Pancreas (tissue), 10 donors: ENCODE measurements around the gene MMP2. TPM values are rescaled to one million over a fixed set of nuclear protein-coding genes. Genes with fewer than 3 reads are reported as not detected.

ENCODE experiments used
- ATAC-seq, 4 donors: fragments of 200-7000 bp; cut with Tn5 transposase; one replicate each; pipeline versions ENCODE4 v1.8.0 to v1.9.1; 2020; ENCODE audit warnings: mild to moderate bottlenecking in 4 of 4, moderate library complexity in 4 of 4
- DNase-seq, 6 donors: peaks; one replicate each; pipeline ENCODE4 v3.0.0-alpha.2; 2020
- FAIRE-seq: peaks from 2 replicates; lab custom pipeline; 2012; peaks lifted over from hg19 to GRCh38; lab: Jason Lieb, UNC
- H3K27ac ChIP-seq, 4 donors: fragments of 200-600 bp; sonication (generic); 1 replicate in 3 of 4; 2 replicates in 1 of 4; pipeline versions ENCODE4 v1.5.0 to v1.8.0; 2020
- H3K27me3 ChIP-seq, 4 donors: fragments of 200-600 bp; one replicate each; pipeline ENCODE4 v1.8.0; 2021
- H3K36me3 ChIP-seq, 3 donors: fragments of 200-600 bp; sonication (generic) in 1 of 3; one replicate each; pipeline versions ENCODE4 v1.5.0 to v1.8.0; 2020 to 2021
- H3K4me1 ChIP-seq, 3 donors: fragments of 200-600 bp; one replicate each; pipeline ENCODE4 v1.8.0; 2021
- H3K4me3 ChIP-seq, 4 donors: fragments of 200-600 bp; sonication (generic) in 2 of 4; one replicate each; pipeline versions ENCODE4 v1.5.0 to v1.8.0; 2020 to 2021
- H3K9me3 ChIP-seq, 4 donors: fragments of 200-600 bp; one replicate each; pipeline ENCODE4 v1.8.0; 2021
- WGBS, 2 donors: extraction: QIAGEN DNeasy Blood & Tissue Kit; methylation state at CpG; one replicate each; pipeline ENCODE4 v1.1.7; 2013; 5-methylcytosine and 5-hydroxymethylcytosine counted together
- intact Hi-C, 3 donors: fragments of 100-400 bp; cut with DNase I; formaldehyde crosslinking; loops; one replicate each; pipeline versions ENCODE4 v1.11.1 to v1.14.2; 2022
- polyA plus RNA-seq, 2 donors: library from polyadenylated mRNA; stranded (reverse); fragments of 200-250 nt; gene quantifications; one replicate each; pipeline ENCODE4 v1.2.3, GENCODE V29; 2013
- total RNA-seq, 6 donors: library from RNA; stranded (reverse); fragmentation: NEBNext Ultra II Directional in 4 of 6; extraction: Animal tissue kit (Norgen Biotek cat#: 25700) in 4 of 6; gene quantifications; one replicate each; pipeline versions ENCODE4 v1.2.1 to v1.2.4, GENCODE V29; 2021 to 2023
- TF ChIP-seq, protein P1 (sequence below), 4 donors: fragments of 200-600 bp; sonication (generic) in 3 of 4; IDR thresholded peaks; one replicate each; pipeline versions ENCODE4 v1.5.0 to v1.8.0; 2021; ENCODE audit warnings: antibody characterized with exemption in 4 of 4
- donor health status: healthy with polysubstance abuse.
- donor health status: DM: no; HTN: no; CAD: no; lungs with moderate emphysema.
- donor health status: DM: no; HTN: no; CAD: no.
- donor health status: control.
- donor health status: control.
- donor health status: Bipolar disorder and iron deficiency.
- donor health status: DM: yes; HTN: yes; CAD: no.
- donor health status: DM: no; HTN: no; CAD: no.
- donor health status: DM: no; HTN: no; CAD: no.
- donor health status: DM: yes; HTN: yes; CAD: no.

MMP2 gene
- total RNA-seq: 100 to 1,000 TPM in 1 of 6 donors, 10 to 100 TPM in 4, 1 to 10 TPM in 1; 8.3 to 108 (median 28.0) TPM
- polyA plus RNA-seq: 1 to 10 TPM; 6.5 to 8.4 TPM

DNA sequence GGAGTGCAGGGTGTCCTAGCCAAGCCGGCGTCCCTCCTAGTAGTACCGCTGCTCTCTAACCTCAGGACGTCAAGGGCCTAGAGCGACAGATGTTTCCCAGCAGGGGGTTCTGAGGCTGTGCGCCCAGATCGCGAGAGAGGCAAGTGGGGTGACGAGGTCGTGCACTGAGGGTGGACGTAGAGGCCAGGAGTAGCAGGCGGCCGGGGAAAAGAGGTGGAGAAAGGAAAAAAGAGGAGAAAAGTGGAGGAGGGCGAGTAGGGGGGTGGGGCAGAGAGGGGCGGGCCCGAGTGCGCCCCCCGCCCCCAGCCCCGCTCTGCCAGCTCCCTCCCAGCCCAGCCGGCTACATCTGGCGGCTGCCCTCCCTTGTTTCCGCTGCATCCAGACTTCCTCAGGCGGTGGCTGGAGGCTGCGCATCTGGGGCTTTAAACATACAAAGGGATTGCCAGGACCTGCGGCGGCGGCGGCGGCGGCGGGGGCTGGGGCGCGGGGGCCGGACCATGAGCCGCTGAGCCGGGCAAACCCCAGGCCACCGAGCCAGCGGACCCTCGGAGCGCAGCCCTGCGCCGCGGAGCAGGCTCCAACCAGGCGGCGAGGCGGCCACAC lies at the start of gene MMP2:
MMP2 (plus strand) TSS at position 372 of the 603 bp plus-strand sequence. CDS start 282 bp downstream, outside the sequence.
- H3K9me3 ChIP-seq: no peaks in the 10 kb centered on the region
- ATAC-seq (peak; percentile 35 to 61 (median 46)), DNase-seq (peak in 1 of 6 donors; percentile 16), FAIRE-seq (no peak)
- peak within 1 kb of the TSS in 1 of 4 donors; percentile 23 for H3K27ac ChIP-seq
- peaks cover 0 to 4% (median 0%) of the 10 kb centered on the region in 4 donors for H3K27me3 ChIP-seq
- TF ChIP-seq, protein P1, sequence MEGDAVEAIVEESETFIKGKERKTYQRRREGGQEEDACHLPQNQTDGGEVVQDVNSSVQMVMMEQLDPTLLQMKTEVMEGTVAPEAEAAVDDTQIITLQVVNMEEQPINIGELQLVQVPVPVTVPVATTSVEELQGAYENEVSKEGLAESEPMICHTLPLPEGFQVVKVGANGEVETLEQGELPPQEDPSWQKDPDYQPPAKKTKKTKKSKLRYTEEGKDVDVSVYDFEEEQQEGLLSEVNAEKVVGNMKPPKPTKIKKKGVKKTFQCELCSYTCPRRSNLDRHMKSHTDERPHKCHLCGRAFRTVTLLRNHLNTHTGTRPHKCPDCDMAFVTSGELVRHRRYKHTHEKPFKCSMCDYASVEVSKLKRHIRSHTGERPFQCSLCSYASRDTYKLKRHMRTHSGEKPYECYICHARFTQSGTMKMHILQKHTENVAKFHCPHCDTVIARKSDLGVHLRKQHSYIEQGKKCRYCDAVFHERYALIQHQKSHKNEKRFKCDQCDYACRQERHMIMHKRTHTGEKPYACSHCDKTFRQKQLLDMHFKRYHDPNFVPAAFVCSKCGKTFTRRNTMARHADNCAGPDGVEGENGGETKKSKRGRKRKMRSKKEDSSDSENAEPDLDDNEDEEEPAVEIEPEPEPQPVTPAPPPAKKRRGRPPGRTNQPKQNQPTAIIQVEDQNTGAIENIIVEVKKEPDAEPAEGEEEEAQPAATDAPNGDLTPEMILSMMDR (IDR thresholded peaks at IDR 0.05): no peak
- intact Hi-C loops: no loop called here
- H3K4me3 ChIP-seq: peak within 1 kb of the TSS in 2 of 4 donors; percentile 26 to 43
- no peaks in the 10 kb centered on the region for H3K4me1 ChIP-seq
- 3 to 4% methylated on average over 40 to 46 of the region's 46 CpGs for WGBS, 2 donors
- H3K36me3 ChIP-seq: no peaks in the 10 kb centered on the region

DNA sequence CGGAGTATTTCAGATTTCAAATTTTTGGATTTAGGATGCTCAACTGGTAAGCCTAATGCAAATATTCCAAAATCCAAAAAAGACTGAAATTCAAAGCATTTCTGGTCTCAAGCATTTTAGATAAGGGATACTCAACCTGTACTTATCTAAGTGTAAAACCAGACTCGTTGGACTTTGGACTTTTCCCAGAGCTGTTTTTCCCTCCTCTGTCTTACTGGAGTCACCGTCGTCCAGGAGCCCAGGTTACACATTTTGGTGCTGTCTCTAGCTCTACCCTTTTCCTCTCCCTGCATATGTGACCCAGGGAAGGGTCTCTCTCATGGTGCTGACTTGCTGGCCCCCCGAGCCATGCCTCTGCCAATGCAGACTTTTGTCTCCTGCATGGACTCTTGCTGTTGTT lies 46.0 kb upstream of the MMP2 start:
- Histone ChIP-seq H3K27ac (no peak overlapping the region), H3K4me1 (no peaks in the 10 kb centered on the region), H3K27me3 (peaks cover 0 to 3% (median 1%) of the 10 kb centered on the region in 4 donors), H3K4me3 (no peak overlapping the region), H3K9me3 (no peaks in the 10 kb centered on the region), H3K36me3 (no peaks in the 10 kb centered on the region)
- no peak for FAIRE-seq
- DNase-seq: peak in 1 of 6 donors; percentile 7
- intact Hi-C loops: no loop called here
- ATAC-seq: peak in 2 of 4 donors; percentile 63
- TF ChIP-seq, protein P1 (IDR thresholded peaks at IDR 0.05): no peak
- 27 to 41% methylated on average over 5 of the region's 5 CpGs for WGBS, 2 donors

DNA sequence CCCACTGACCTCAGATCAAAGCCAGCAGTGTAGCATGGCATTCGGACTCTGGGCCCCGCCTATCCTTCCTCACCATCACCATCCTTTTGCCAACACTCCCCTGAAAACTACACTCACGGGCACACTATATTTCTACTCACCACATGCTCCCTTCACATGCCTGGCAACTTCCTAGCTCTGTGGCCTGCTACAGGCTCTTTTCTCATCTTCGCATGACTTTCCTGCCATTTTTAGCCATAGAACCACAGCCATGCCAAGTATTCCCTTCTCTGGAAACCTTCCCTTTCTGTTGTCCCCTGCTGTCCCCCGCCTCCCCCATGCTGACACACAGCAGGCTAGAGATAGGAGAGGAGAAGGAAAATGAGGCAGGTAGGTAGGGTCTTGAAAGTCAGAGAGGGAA lies 45.5 kb upstream of the MMP2 start:
- H3K36me3 ChIP-seq: no peaks in the 10 kb centered on the region
- FAIRE-seq (no peak), ATAC-seq (no peak), DNase-seq (no peak)
- TF ChIP-seq, protein P1 (IDR thresholded peaks at IDR 0.05): no peak
- H3K27ac ChIP-seq: no peak overlapping the region
- no peaks in the 10 kb centered on the region for H3K9me3 ChIP-seq
- H3K4me3 ChIP-seq: no peak overlapping the region
- no peaks in the 10 kb centered on the region for H3K4me1 ChIP-seq
- intact Hi-C loops: no loop called here
- H3K27me3 ChIP-seq: peaks cover 0 to 3% (median 1%) of the 10 kb centered on the region in 4 donors
- WGBS, 2 donors: 85 to 88% methylated on average over 5 of the region's 5 CpGs

DNA sequence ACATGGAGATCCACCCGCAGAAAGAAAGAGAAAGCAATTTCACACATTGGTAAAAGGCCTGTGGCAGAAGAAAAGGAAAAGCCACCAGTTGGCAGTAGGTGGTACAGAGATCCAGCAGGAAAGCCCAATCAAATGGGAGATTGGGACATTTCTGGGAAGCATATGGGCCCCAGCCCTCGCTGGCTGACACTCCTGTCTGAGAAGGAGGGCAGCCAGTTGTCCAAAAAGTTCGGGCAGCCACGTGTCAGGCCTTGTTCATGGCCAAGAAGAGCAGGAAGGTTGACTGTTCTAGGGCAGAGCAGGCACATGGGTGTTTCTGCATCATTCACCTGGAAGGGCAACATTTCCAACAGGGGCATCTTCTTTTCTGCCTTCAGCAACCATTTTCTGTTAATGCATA lies 45.0 kb upstream of the MMP2 start:
- H3K4me1 ChIP-seq: no peaks in the 10 kb centered on the region
- no peaks in the 10 kb centered on the region for H3K9me3 ChIP-seq
- ATAC-seq: no peak
- intact Hi-C loops: no loop called here
- no peak for FAIRE-seq
- 63 to 69% methylated on average over 4 of the region's 4 CpGs for WGBS, 2 donors
- peaks cover 0 to 3% (median 1%) of the 10 kb centered on the region in 4 donors for H3K27me3 ChIP-seq
- TF ChIP-seq, protein P1 (IDR thresholded peaks at IDR 0.05): no peak
- no peaks in the 10 kb centered on the region for H3K36me3 ChIP-seq
- H3K4me3 ChIP-seq: no peak overlapping the region
- no peak for DNase-seq
- no peak overlapping the region for H3K27ac ChIP-seq

DNA sequence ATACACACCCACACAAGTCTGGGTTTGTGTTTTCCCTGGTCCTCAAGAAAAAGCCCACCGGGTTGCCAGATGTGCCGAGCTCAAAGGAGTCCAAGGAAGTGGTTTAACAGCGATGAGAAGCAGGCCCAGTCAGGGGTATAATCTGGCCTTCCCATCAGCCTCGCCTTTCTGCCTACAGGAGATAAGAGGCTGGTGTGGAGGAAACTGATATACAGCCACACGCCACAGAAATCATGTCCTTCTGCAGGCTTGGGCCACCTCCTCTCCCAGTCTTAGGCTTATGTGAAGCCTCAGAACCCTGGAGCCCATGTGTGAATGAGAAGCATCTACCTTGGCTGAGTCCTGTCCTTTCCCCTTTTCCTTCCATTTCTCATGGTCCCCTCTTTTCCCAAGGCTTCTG lies 43.6 kb upstream of the MMP2 start:
- Histone ChIP-seq H3K36me3 (no peaks in the 10 kb centered on the region), H3K27ac (no peak overlapping the region), H3K27me3 (peaks cover 0 to 3% (median 1%) of the 10 kb centered on the region in 4 donors), H3K9me3 (no peaks in the 10 kb centered on the region), H3K4me1 (no peaks in the 10 kb centered on the region), H3K4me3 (no peak overlapping the region)
- no peak for DNase-seq
- ATAC-seq: no peak
- 79 to 87% methylated on average over 5 of the region's 5 CpGs for WGBS, 2 donors
- intact Hi-C loops: no loop called here
- FAIRE-seq: no peak
- TF ChIP-seq, protein P1 (IDR thresholded peaks at IDR 0.05): no peak
